ENCODE data around the gene CDK4.

CDK4 gene

DNA sequence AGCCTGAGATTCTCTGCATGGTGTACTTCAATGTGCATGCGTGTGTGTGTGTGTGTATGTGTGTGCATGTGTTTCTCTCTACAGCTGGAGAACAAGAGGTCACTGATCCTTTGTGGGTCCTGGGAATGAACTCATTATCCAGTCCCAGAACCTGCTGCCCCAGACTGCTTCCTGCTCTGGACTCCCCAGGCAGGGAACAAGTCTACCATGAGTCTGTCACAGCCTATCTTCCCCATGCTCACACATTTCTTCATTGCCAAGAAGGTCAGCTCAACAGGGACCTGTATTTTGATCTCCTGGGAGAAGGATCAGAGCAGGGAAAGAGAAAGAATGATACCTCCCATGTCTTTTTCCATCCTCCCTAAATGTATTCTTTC is 10.7 kb downstream of the CDK4 start:
- Histone ChIP-seq H3K4me1 (ENCODE audit: control extremely low read depth in 1 of 4, control insufficient read depth in 4 of 4, insufficient read depth in 4 of 4, low read length in 3 of 4) (peaks cover 18 to 59% (median 52%) of the 10 kb centered on the region in 4 experiments), H3K27me3 (replicated peaks in 2 of 5; ENCODE audit: control insufficient read depth in 4 of 5, insufficient read depth in 5 of 5, low read length in 4 of 5) (no peaks in the 10 kb centered on the region), H3K9me3 (ENCODE audit: control extremely low read depth in 1 of 5, control insufficient read depth in 4 of 5, insufficient read depth in 2 of 5, low read depth in 1 of 5, low read length in 4 of 5) (no peaks in the 10 kb centered on the region), H3K4me3 (ENCODE audit: control insufficient read depth in 1 of 7, extremely low read depth in 1 of 7, insufficient read depth in 4 of 7, low read depth in 2 of 7, low read length in 6 of 7) (peak overlapping the region; percentile 31 to 87 (median 72)), H3K27ac (ENCODE audit: insufficient read depth in 1 of 2, low read depth in 1 of 2, low read length in 2 of 2, poor library complexity in 1 of 2, severe bottlenecking in 2 of 2) (peak overlapping the region; percentile 65 to 85), H3K36me3 (ENCODE audit: control insufficient read depth in 4 of 4, insufficient read depth in 4 of 4, low read length in 3 of 4) (peaks cover 0 to 30% (median 11%) of the 10 kb centered on the region in 4 experiments)
- ChIA-PET POLR2A (interaction anchor here (0.5 to 1.6 kb wide), 6 partner anchors 9 to 223 kb away, joined by 3 to 7 read pairs (median 4); partner anchors contain the start of gene CDK4), CTCF (interaction anchor here (0.8 to 2.6 kb wide), 15 partner anchors 9 to 159 kb away, joined by 3 to 11 read pairs (median 4); partner anchors contain the start of genes CYP27B1 and OS9)
- no CpG with 5 or more reads among the region's 1 CpG for WGBS (ENCODE audit: insufficient coverage)
- no peak for DNase-seq

DNA sequence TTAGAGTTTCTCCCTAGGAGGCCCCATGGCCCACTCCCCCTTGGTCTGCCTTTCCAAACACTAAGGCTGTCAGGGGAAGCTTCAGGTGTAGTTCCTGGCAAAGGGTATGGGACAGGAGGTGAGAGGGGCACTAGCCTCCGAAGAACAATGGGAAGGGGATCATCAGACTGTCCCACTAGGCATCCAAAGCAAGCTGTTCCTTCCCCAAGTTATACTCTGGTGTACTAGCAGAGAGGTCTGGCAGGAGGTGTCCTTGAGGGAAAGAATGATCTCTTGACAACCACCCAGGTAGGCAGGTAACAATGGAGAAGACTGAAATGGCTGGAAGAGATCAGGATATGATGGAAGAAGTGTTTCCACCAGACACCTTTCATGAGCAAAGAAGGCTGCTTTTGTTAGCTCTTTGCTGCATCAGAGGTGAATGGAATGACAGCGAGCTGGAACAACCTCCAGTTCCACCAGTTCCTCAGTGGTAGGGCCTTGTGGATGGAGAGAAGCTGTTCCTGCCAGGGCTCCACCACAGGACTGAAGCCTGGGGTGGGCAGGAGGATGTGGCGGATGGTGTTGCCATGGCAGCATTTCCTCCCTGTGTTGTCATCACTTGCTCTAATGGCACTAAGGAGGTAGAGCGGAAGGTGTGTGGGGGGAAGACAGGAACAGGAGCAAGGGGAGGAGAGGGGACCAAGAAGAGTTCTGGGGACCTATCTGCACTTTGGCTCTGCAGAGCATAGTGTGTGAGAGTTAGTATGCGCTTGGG is 11.3 kb downstream of the CDK4 start:
- ChIA-PET CTCF (interaction anchor here (0.8 to 2.6 kb wide), 13 partner anchors 8 to 158 kb away, joined by 3 to 11 read pairs (median 4); partner anchors contain the start of genes CYP27B1 and OS9), POLR2A (interaction anchor here (0.5 to 1.6 kb wide), 3 partner anchors 10 to 44 kb away, joined by 3 to 7 read pairs (median 4); no protein-coding TSS in a partner anchor)
- Histone ChIP-seq H3K4me3 (ENCODE audit: control insufficient read depth in 1 of 7, extremely low read depth in 1 of 7, insufficient read depth in 4 of 7, low read depth in 2 of 7, low read length in 6 of 7) (peak overlapping the region in 6 of 7 experiments; percentile 66 to 87 (median 76)), H3K27me3 (replicated peaks in 2 of 5; ENCODE audit: control insufficient read depth in 4 of 5, insufficient read depth in 5 of 5, low read length in 4 of 5) (no peaks in the 10 kb centered on the region), H3K4me1 (ENCODE audit: control extremely low read depth in 1 of 4, control insufficient read depth in 4 of 4, insufficient read depth in 4 of 4, low read length in 3 of 4) (peaks cover 18 to 57% (median 51%) of the 10 kb centered on the region in 4 experiments), H3K27ac (ENCODE audit: insufficient read depth in 1 of 2, low read depth in 1 of 2, low read length in 2 of 2, poor library complexity in 1 of 2, severe bottlenecking in 2 of 2) (peak overlapping the region; percentile 78 to 85), H3K36me3 (ENCODE audit: control insufficient read depth in 4 of 4, insufficient read depth in 4 of 4, low read length in 3 of 4) (peaks cover 0 to 28% (median 10%) of the 10 kb centered on the region in 4 experiments), H3K9me3 (ENCODE audit: control extremely low read depth in 1 of 5, control insufficient read depth in 4 of 5, insufficient read depth in 2 of 5, low read depth in 1 of 5, low read length in 4 of 5) (no peaks in the 10 kb centered on the region)
- 20% methylated on average over 5 of the region's 5 CpGs for WGBS (ENCODE audit: insufficient coverage)
- peak; percentile 92 to 96 (median 96) for DNase-seq

DNA sequence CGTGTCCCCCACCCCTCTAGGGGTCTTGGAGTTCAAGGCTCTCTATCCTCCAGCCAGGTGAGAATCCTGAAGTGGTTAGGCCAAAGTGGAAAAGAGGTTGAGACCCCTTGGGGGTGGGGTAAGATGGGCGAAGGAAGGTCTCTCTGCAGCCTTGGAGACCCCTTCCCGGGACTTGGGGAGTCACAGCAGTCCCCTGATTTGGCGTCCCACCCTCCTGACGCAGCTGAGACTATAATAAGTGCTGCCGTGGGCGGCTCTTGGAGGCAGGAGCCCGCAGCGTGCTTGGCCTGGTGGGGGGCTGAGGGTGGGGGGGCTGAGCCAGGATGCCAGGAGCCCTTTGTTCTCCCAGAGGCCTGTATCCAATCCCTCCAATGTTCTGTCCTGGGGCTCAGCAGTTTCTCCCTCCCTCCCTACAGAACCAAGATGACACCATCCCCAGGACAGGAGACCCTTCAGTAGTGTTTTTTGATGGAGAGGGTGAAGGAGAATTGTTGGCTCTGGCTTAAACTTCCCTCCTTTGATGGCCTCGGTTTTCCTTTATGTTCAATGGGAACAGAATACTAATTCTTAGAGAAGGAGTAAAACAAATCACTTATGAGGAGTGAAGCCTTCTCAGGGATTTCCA is 12.1 kb downstream of the CDK4 start:
- POLR2A ChIA-PET, result interaction anchor here (1.6 kb wide), 1 partner anchor 9 kb away, joined by 7 read pairs; no protein-coding TSS in a partner anchor
- no peaks in the 10 kb centered on the region for H3K9me3 ChIP-seq (ENCODE audit: control extremely low read depth in 1 of 5, control insufficient read depth in 4 of 5, insufficient read depth in 2 of 5, low read depth in 1 of 5, low read length in 4 of 5)
- WGBS (ENCODE audit: insufficient coverage), result 83% methylated on average over 2 of the region's 10 CpGs
- H3K27me3 ChIP-seq (replicated peaks in 2 of 5; ENCODE audit: control insufficient read depth in 4 of 5, insufficient read depth in 5 of 5, low read length in 4 of 5), result no peaks in the 10 kb centered on the region
- peaks cover 18 to 49% (median 43%) of the 10 kb centered on the region in 4 experiments for H3K4me1 ChIP-seq (ENCODE audit: control extremely low read depth in 1 of 4, control insufficient read depth in 4 of 4, insufficient read depth in 4 of 4, low read length in 3 of 4)
- peak overlapping the region in 3 of 7 experiments; percentile 80 to 87 (median 83) for H3K4me3 ChIP-seq (ENCODE audit: control insufficient read depth in 1 of 7, extremely low read depth in 1 of 7, insufficient read depth in 4 of 7, low read depth in 2 of 7, low read length in 6 of 7)
- DNase-seq, result no peak
- CTCF ChIA-PET, result interaction anchor here (1.0 to 3.1 kb wide), 6 partner anchors 11 to 46 kb away, joined by 3 to 10 read pairs (median 4); partner anchors contain the start of gene OS9
- H3K36me3 ChIP-seq (ENCODE audit: control insufficient read depth in 4 of 4, insufficient read depth in 4 of 4, low read length in 3 of 4), result peaks cover 0 to 35% (median 15%) of the 10 kb centered on the region in 4 experiments
- H3K27ac ChIP-seq (ENCODE audit: insufficient read depth in 1 of 2, low read depth in 1 of 2, low read length in 2 of 2, poor library complexity in 1 of 2, severe bottlenecking in 2 of 2), result peak overlapping the region; percentile 78 to 85

DNA sequence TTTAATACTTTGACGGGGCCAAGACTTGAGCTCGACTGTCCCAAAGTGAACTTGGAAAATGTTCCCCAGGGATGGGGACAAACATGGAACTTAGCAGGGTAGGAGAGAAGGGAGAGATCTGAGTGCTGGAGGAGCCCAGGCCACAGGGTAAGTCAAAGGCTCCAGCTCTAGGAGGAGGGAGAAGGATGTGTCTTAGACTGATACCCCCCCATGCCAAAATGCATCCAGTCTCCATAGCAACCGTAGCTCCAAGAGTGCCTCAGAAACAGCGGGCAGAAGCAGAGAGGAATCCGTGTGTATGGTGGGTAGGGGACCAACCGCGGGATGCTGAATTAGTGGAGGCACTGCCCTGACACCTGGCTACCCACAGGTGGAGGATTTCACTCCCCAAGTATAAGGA is 12.7 kb downstream of the CDK4 start:
- CTCF ChIA-PET, result interaction anchor here (1.0 to 3.1 kb wide), 3 partner anchors 11 to 17 kb away, joined by 3 to 10 read pairs (median 3); no protein-coding TSS in a partner anchor
- WGBS (ENCODE audit: insufficient coverage), result 71% methylated on average over 4 of the region's 7 CpGs
- POLR2A ChIA-PET, result interaction anchor here (0.7 kb wide), 1 partner anchor 17 kb away, joined by 3 read pairs; no protein-coding TSS in a partner anchor
- Histone ChIP-seq H3K4me3 (ENCODE audit: control insufficient read depth in 1 of 7, extremely low read depth in 1 of 7, insufficient read depth in 4 of 7, low read depth in 2 of 7, low read length in 6 of 7) (peak overlapping the region in 1 of 7 experiments; percentile 13), H3K36me3 (ENCODE audit: control insufficient read depth in 4 of 4, insufficient read depth in 4 of 4, low read length in 3 of 4) (peaks cover 2 to 42% (median 21%) of the 10 kb centered on the region in 4 experiments), H3K9me3 (ENCODE audit: control extremely low read depth in 1 of 5, control insufficient read depth in 4 of 5, insufficient read depth in 2 of 5, low read depth in 1 of 5, low read length in 4 of 5) (no peaks in the 10 kb centered on the region), H3K27me3 (replicated peaks in 2 of 5; ENCODE audit: control insufficient read depth in 4 of 5, insufficient read depth in 5 of 5, low read length in 4 of 5) (no peaks in the 10 kb centered on the region), H3K27ac (ENCODE audit: insufficient read depth in 1 of 2, low read depth in 1 of 2, low read length in 2 of 2, poor library complexity in 1 of 2, severe bottlenecking in 2 of 2) (peak overlapping the region; percentile 78 to 85), H3K4me1 (ENCODE audit: control extremely low read depth in 1 of 4, control insufficient read depth in 4 of 4, insufficient read depth in 4 of 4, low read length in 3 of 4) (peaks cover 18 to 48% (median 42%) of the 10 kb centered on the region in 4 experiments)
- peak in 1 of 3 donors; percentile 35 for DNase-seq

DNA sequence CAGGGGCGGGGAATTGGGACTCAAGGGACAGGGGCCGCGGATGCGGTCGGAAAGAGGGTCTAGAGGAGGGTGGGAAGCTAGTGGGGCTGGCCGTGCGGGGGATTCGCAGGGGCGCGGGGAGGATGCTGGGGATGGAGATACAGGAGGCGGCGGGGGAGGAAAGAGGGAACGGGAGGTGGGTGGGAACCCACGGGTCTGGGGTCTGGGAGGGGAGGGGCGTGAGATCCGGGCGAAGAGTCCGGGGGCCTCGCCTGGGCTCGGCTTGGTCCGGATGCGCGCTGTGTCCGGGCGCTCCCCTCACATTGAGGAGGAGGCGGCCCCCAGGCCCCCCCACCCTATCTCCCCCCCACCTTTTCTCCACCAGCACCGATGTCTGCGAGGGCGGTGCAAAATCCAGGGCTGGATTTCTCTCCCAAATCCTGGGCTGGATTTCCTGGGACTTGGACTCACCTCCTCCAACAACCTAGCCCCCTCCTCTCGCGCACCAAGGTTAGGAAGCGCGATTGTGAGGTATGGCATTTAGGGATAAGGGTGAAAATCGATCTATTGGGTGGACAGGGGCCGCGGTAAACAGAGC is 13.4 kb downstream of the CDK4 start, which contains the start of gene AGAP2:
Gene AGAP2, minus strand, starts transcription at position 82 of the 577 bp plus-strand sequence. CDS start 496 bp downstream, outside the sequence.
- 44% methylated on average over 14 of the region's 36 CpGs for WGBS (ENCODE audit: insufficient coverage)
- Histone ChIP-seq H3K9me3 (ENCODE audit: control extremely low read depth in 1 of 5, control insufficient read depth in 4 of 5, insufficient read depth in 2 of 5, low read depth in 1 of 5, low read length in 4 of 5) (no peaks in the 10 kb centered on the region), H3K4me3 (ENCODE audit: control insufficient read depth in 1 of 7, extremely low read depth in 1 of 7, insufficient read depth in 4 of 7, low read depth in 2 of 7, low read length in 6 of 7) (peak within 1 kb of the TSS in 2 of 7 experiments; percentile 13 to 19), H3K36me3 (ENCODE audit: control insufficient read depth in 4 of 4, insufficient read depth in 4 of 4, low read length in 3 of 4) (peaks cover 3 to 48% (median 26%) of the 10 kb centered on the region in 4 experiments), H3K27ac (ENCODE audit: insufficient read depth in 1 of 2, low read depth in 1 of 2, low read length in 2 of 2, poor library complexity in 1 of 2, severe bottlenecking in 2 of 2) (peak within 1 kb of the TSS; percentile 78 to 85), H3K4me1 (ENCODE audit: control extremely low read depth in 1 of 4, control insufficient read depth in 4 of 4, insufficient read depth in 4 of 4, low read length in 3 of 4) (peaks cover 18 to 42% (median 38%) of the 10 kb centered on the region in 4 experiments), H3K27me3 (replicated peaks in 2 of 5; ENCODE audit: control insufficient read depth in 4 of 5, insufficient read depth in 5 of 5, low read length in 4 of 5) (no peaks in the 10 kb centered on the region)
- POLR2A ChIA-PET, result interaction anchor here (0.7 kb wide), 1 partner anchor 18 kb away, joined by 3 read pairs; no protein-coding TSS in a partner anchor
- CTCF ChIA-PET, result interaction anchor here (1.0 to 3.1 kb wide), 4 partner anchors 12 to 18 kb away, joined by 3 to 10 read pairs (median 3); no protein-coding TSS in a partner anchor
- peak in 1 of 3 donors; percentile 26 for DNase-seq
